Left renal cortex interstitium (tissue), 4 donors: Measurements from ENCODE around the gene MAP7. TPM values are rescaled to one million over a fixed set of nuclear protein-coding genes. Genes with fewer than 3 reads are reported as not detected.

Experiments
- DNase-seq, 4 donors: peaks; one replicate each; pipeline ENCODE4 v3.0.0-alpha.2; 2013; ENCODE audit warnings: low read depth in 4 of 4, low spot score in 2 of 4, missing footprints in 1 of 4
- polyA plus RNA-seq, 4 donors: library from polyadenylated mRNA; unstranded; fragments of 120-200 nt; gene quantifications; one replicate each; pipeline ENCODE4 v1.2.1, GENCODE V29; 2013; ENCODE audit not compliant: insufficient read length in 4 of 4

The MAP7 gene
- polyA plus RNA-seq, 4 donors: 28.2 to 39.2 (median 34.9) TPM

GRCh38 chr6:136534268-136534667 is 16.0 kb downstream of the MAP7 start:
- DNase-seq: no peak

- no peak for DNase-seq
These were observed 16.7 kb downstream of the MAP7 start for GRCh38 chr6:136533487-136533886.

- DNase-seq: no peak
These were observed 18.2 kb downstream of the MAP7 start for GRCh38 chr6:136532030-136532429.

- DNase-seq: no peak
These were observed 20.5 kb downstream of the MAP7 start for GRCh38 chr6:136529710-136530109.

- no peak for DNase-seq
These were observed 21.7 kb downstream of the MAP7 start for GRCh38 chr6:136528477-136528876.

GRCh38 chr6:136527831-136528230 is 22.4 kb downstream of the MAP7 start:
- no peak for DNase-seq

GRCh38 chr6:136526937-136527336 is 23.3 kb downstream of the MAP7 start:
- no peak for DNase-seq

- DNase-seq: no peak
These were observed 23.9 kb downstream of the MAP7 start for GRCh38 chr6:136526196-136526930.

GRCh38 chr6:136525586-136526195 is 24.5 kb downstream of the MAP7 start:
- no peak for DNase-seq

- DNase-seq: no peak
These were observed 25.2 kb downstream of the MAP7 start for GRCh38 chr6:136524936-136525413.

- DNase-seq: no peak
These were observed 25.8 kb downstream of the MAP7 start for GRCh38 chr6:136524339-136524935.

- no peak for DNase-seq
These were observed 27.0 kb downstream of the MAP7 start for GRCh38 chr6:136523196-136523595.

- DNase-seq: no peak
These were observed 27.6 kb downstream of the MAP7 start for GRCh38 chr6:136522636-136523035.

GRCh38 chr6:136521911-136522310 is 28.3 kb downstream of the MAP7 start:
- no peak for DNase-seq

GRCh38 chr6:136521427-136521826 is 28.8 kb downstream of the MAP7 start:
- no peak for DNase-seq

- no peak for DNase-seq
These were observed 29.7 kb downstream of the MAP7 start for GRCh38 chr6:136520517-136520916.

GRCh38 chr6:136517582-136517981 is 32.6 kb downstream of the MAP7 start:
- DNase-seq: no peak

GRCh38 chr6:136517002-136517401 is 33.2 kb downstream of the MAP7 start:
- no peak for DNase-seq

GRCh38 chr6:136514591-136514990 is 35.6 kb downstream of the MAP7 start:
- no peak for DNase-seq

- DNase-seq: no peak
These were observed 38.3 kb downstream of the MAP7 start for GRCh38 chr6:136511926-136512325.

- no peak for DNase-seq
These were observed 38.8 kb downstream of the MAP7 start for GRCh38 chr6:136511397-136511796.

GRCh38 chr6:136510782-136511181 is 39.4 kb downstream of the MAP7 start:
- DNase-seq: no peak
